H1 (cell line): Measurements from ENCODE around the gene GDF9. TPM values are rescaled to one million over a fixed set of nuclear protein-coding genes. Genes with fewer than 3 reads are reported as not detected.

ENCODE experiments used
- CTCF ChIA-PET: fragments of 300-600 bp; sonication (Branson Sonifier 250); formaldehyde crosslinking; loops from one replicate; lab custom pipeline; 2021; ENCODE audit not compliant: partially characterized antibody; lab: Charles Lee
- POLR2A ChIA-PET: fragments of 300-600 bp; sonication (Branson Sonifier 250); formaldehyde crosslinking; loops from one replicate; lab custom pipeline; 2021; ENCODE audit warnings: inconsistent platforms; ENCODE audit not compliant: partially characterized antibody; lab: Charles Lee
- DNase-seq, 2 experiments: peaks; one replicate each; pipeline versions ENCODE4 v3.0.0 to v3.0.0-alpha.2; 2010 to 2022; ENCODE audit warnings: low spot score in 2 of 2, low read depth in 1 of 2, mixed read lengths in 1 of 2
- FAIRE-seq: peaks from 2 replicates; lab custom pipeline; 2011; peaks lifted over from hg19 to GRCh38; lab: Jason Lieb, UNC
- H2AFZ ChIP-seq: 2 replicates; pipeline ENCODE4 v1.8.1; 2012; ENCODE audit warnings: low read length, inconsistent platforms
- H2AK5ac ChIP-seq: 2 replicates; pipeline ENCODE4 v1.6.1; 2013; ENCODE audit warnings: low read depth, low read length
- H2BK120ac ChIP-seq: replicated peaks from 2 replicates; pipeline ENCODE3; 2013; ENCODE audit warnings: low read depth, low read length, inconsistent platforms
- H2BK12ac ChIP-seq: 2 replicates; pipeline ENCODE4 v1.6.1; 2013; ENCODE audit warnings: low read depth, low read length
- H2BK15ac ChIP-seq: 2 replicates; pipeline ENCODE4 v1.6.1; 2013; ENCODE audit warnings: low read length
- H2BK20ac ChIP-seq: 2 replicates; pipeline ENCODE4 v1.6.1; 2013; ENCODE audit warnings: low read length
- H2BK5ac ChIP-seq: 2 replicates; pipeline ENCODE4 v1.6.1; 2013; ENCODE audit warnings: low read depth, low read length
- H3K14ac ChIP-seq: 2 replicates; pipeline ENCODE4 v1.6.1; 2013; ENCODE audit warnings: inconsistent platforms; ENCODE audit not compliant: insufficient read length
- H3K18ac ChIP-seq: 2 replicates; pipeline ENCODE4 v1.6.1; 2013; ENCODE audit warnings: low read length; ENCODE audit errors: extremely low read depth
- H3K23ac ChIP-seq: 2 replicates; pipeline ENCODE4 v1.6.1; 2013; ENCODE audit warnings: inconsistent platforms; ENCODE audit not compliant: insufficient read length
- H3K23me2 ChIP-seq: 2 replicates; pipeline ENCODE4 v1.6.1; 2013; ENCODE audit warnings: low read depth, low read length
- H3K27ac ChIP-seq: 2 replicates; pipeline ENCODE4 v1.6.1; 2011; ENCODE audit warnings: low read depth, low read length, inconsistent platforms
- H3K27me3 ChIP-seq, 4 experiments: replicated peaks in 1 of 4; 1 replicate in 1 of 4; 2 replicates in 3 of 4; pipeline versions ENCODE4 v1.6.1 to v1.8.1; 2011 to 2013; ENCODE audit warnings: low read length in 3 of 4, mild to moderate bottlenecking in 3 of 4, inconsistent platforms in 2 of 4, mixed read lengths in 2 of 4, moderate library complexity in 1 of 4; ENCODE audit not compliant: control insufficient read depth in 3 of 4, insufficient read depth in 3 of 4; ENCODE audit errors: extremely low read depth in 1 of 4
- H3K36me3 ChIP-seq, 4 experiments: 2 replicates each; pipeline versions ENCODE4 v1.6.1 to v1.8.1; 2011 to 2013; ENCODE audit warnings: mild to moderate bottlenecking in 4 of 4, low read length in 3 of 4, moderate library complexity in 2 of 4, control low read depth in 1 of 4, inconsistent platforms in 1 of 4; ENCODE audit not compliant: insufficient read depth in 4 of 4, control insufficient read depth in 2 of 4
- H3K4ac ChIP-seq: replicated peaks from 2 replicates; pipeline ENCODE3; 2013; ENCODE audit warnings: low read length, low read depth, mixed read lengths, inconsistent platforms; ENCODE audit not compliant: insufficient read length
- H3K4me1 ChIP-seq, 4 experiments: replicated peaks in 1 of 4; 1 replicate in 1 of 4; 2 replicates in 3 of 4; pipeline versions ENCODE4 v1.6.1 to v1.8.1; 2011 to 2013; ENCODE audit warnings: low read length in 3 of 4, inconsistent platforms in 2 of 4, mixed read lengths in 1 of 4; ENCODE audit not compliant: insufficient read depth in 4 of 4, control insufficient read depth in 3 of 4
- H3K4me2 ChIP-seq, 2 experiments: 2 replicates each; pipeline versions ENCODE4 v1.6.1 to v1.8.1; 2011 to 2013; ENCODE audit warnings: low read depth in 2 of 2, low read length in 2 of 2, control low read depth in 1 of 2, inconsistent platforms in 1 of 2, mild to moderate bottlenecking in 1 of 2; ENCODE audit not compliant: insufficient read depth in 1 of 2
- H3K4me3 ChIP-seq, 4 experiments: fragments of 200-600, 300-600 bp in 1 of 4; sonication (generic), shearing (Covaris generic), sonication (Bioruptor Twin) in 1 of 4; 2 replicates each; pipeline versions ENCODE4 v1.5.1 to v1.8.1; 2011 to 2016; ENCODE audit warnings: low read length in 4 of 4, low read depth in 3 of 4, control low read depth in 2 of 4, inconsistent platforms in 2 of 4, mild to moderate bottlenecking in 2 of 4, mixed read lengths in 1 of 4, moderate library complexity in 1 of 4; ENCODE audit not compliant: insufficient read depth in 2 of 4; ENCODE audit errors: extremely low read depth in 1 of 4
- H3K56ac ChIP-seq: replicated peaks from 2 replicates; pipeline ENCODE3; 2013; ENCODE audit warnings: low read depth, mild to moderate bottlenecking, mixed read lengths, low read length, inconsistent platforms; ENCODE audit not compliant: insufficient read length
- H3K79me1 ChIP-seq: 2 replicates; pipeline ENCODE4 v1.6.1; 2013; ENCODE audit warnings: low read depth, low read length, control low read depth
- H3K79me2 ChIP-seq, 2 experiments: 2 replicates each; pipeline versions ENCODE4 v1.6.1 to v1.8.1; 2012 to 2013; ENCODE audit warnings: low read length in 2 of 2, mild to moderate bottlenecking in 2 of 2, inconsistent platforms in 1 of 2; ENCODE audit not compliant: insufficient read depth in 2 of 2, control insufficient read depth in 1 of 2
- H3K9ac ChIP-seq, 4 experiments: replicated peaks in 1 of 4; 1 replicate in 1 of 4; 2 replicates in 3 of 4; pipeline versions ENCODE4 v1.6.1 to v1.8.1; 2011 to 2013; ENCODE audit warnings: low read depth in 3 of 4, low read length in 3 of 4, control low read depth in 2 of 4, mild to moderate bottlenecking in 2 of 4, moderate library complexity in 2 of 4, inconsistent platforms in 1 of 4; ENCODE audit errors: extremely low read depth in 1 of 4
- H3K9me3 ChIP-seq, 2 experiments: 2 replicates each; pipeline versions ENCODE4 v1.6.1 to v1.8.1; 2012 to 2013; ENCODE audit warnings: mild to moderate bottlenecking in 2 of 2, moderate library complexity in 2 of 2, control low read depth in 1 of 2, inconsistent platforms in 1 of 2, low read depth in 1 of 2, low read length in 1 of 2, mixed read lengths in 1 of 2; ENCODE audit not compliant: insufficient read depth in 2 of 2
- H4K20me1 ChIP-seq, 2 experiments: replicated peaks in 1 of 2; 2 replicates each; pipeline versions ENCODE3 to v1.8.1; 2011 to 2013; ENCODE audit warnings: inconsistent platforms in 2 of 2, low read length in 2 of 2, mild to moderate bottlenecking in 1 of 2; ENCODE audit not compliant: insufficient read depth in 2 of 2, control insufficient read depth in 1 of 2
- H4K5ac ChIP-seq: 2 replicates; pipeline ENCODE4 v1.6.1; 2013; ENCODE audit warnings: low read length, low read depth, mixed read lengths, inconsistent platforms; ENCODE audit not compliant: insufficient read length
- H4K8ac ChIP-seq: 2 replicates; pipeline ENCODE4 v1.8.0; 2013; ENCODE audit warnings: mild to moderate bottlenecking, moderate library complexity, low read length, inconsistent platforms; ENCODE audit not compliant: insufficient read depth; ENCODE audit errors: extremely low read depth
- H4K91ac ChIP-seq: replicated peaks from 2 replicates; pipeline ENCODE3; 2013; ENCODE audit warnings: low read length, mixed read lengths, inconsistent platforms; ENCODE audit not compliant: insufficient read length
- CHD1 ChIP-seq: IDR thresholded peaks from 2 replicates; pipeline ENCODE4 v1.6.1; 2012; ENCODE audit warnings: low read depth, low read length, improper control_type of control experiment
- CTBP2 ChIP-seq: IDR thresholded peaks from 2 replicates; pipeline ENCODE4 v1.7.0; 2011; ENCODE audit warnings: borderline replicate concordance, mild to moderate bottlenecking, moderate library complexity, mixed read lengths, low read length; ENCODE audit not compliant: insufficient read depth, insufficient read length
- EP300 ChIP-seq, 2 experiments: IDR thresholded peaks; 1 replicate in 1 of 2; 2 replicates in 1 of 2; pipeline ENCODE4 v1.6.1; 2011 to 2012; ENCODE audit warnings: low read depth in 2 of 2, low read length in 2 of 2, mild to moderate bottlenecking in 2 of 2, borderline replicate concordance in 1 of 2, inconsistent platforms in 1 of 2, moderate library complexity in 1 of 2
- KDM1A ChIP-seq: fragments of 200-600, 300-600 bp; sonication (generic); IDR thresholded peaks from 2 replicates; pipeline ENCODE4 v1.7.1; 2016; ENCODE audit warnings: mild to moderate bottlenecking, low read length, borderline replicate concordance
- MAX ChIP-seq: IDR thresholded peaks from 2 replicates; pipeline ENCODE4 v1.6.1; 2012; ENCODE audit warnings: inconsistent platforms
- POLR2AphosphoS5 ChIP-seq: IDR thresholded peaks from 2 replicates; pipeline ENCODE4 v1.6.1; 2011; ENCODE audit warnings: low read depth, low read length
- SAP30 ChIP-seq: fragments of 300-600 bp; sonication (generic); IDR thresholded peaks from 2 replicates; pipeline ENCODE4 v1.7.1; 2012; ENCODE audit warnings: low read length, moderate library complexity, mild to moderate bottlenecking, inconsistent platforms; ENCODE audit not compliant: insufficient read depth, insufficient replicate concordance
- SIX5 ChIP-seq: IDR thresholded peaks from 2 replicates; pipeline ENCODE4 v1.6.1; 2011; ENCODE audit warnings: mild to moderate bottlenecking, low read depth, low read length
- TBP ChIP-seq: IDR thresholded peaks from 2 replicates; pipeline ENCODE4 v1.6.1; 2011; ENCODE audit warnings: low read depth, low read length, improper control_type of control experiment
- WGBS, 2 experiments: shearing (Covaris generic) in 1 of 2; methylation state at CpG; one replicate each; pipeline versions ENCODE4 v1.1.6 to v1.1.7; 2013 to 2015; ENCODE audit warnings: low lambda C conversion rate in 2 of 2, mixed read lengths in 2 of 2, inconsistent platforms in 1 of 2, low coverage in 1 of 2, missing lambda C conversion rate in 1 of 2; ENCODE audit not compliant: insufficient replicate concordance in 2 of 2, insufficient coverage in 1 of 2, insufficient read length in 1 of 2; ENCODE audit errors: extremely low coverage in 1 of 2, missing lambda C conversion rate in 1 of 2; 5-methylcytosine and 5-hydroxymethylcytosine counted together
- polyA plus RNA-seq, 7 experiments: library from polyadenylated mRNA; depleted of rRNA in 3 of 7; stranded (reverse) in 5 of 7; unstranded in 2 of 7; fragments of >200 nt in 5 of 7; fragments of 200-250 nt in 2 of 7; gene quantifications; 1 replicate in 5 of 7; 2 replicates in 1 of 7; 4 replicates in 1 of 7; pipeline versions ENCODE4 v1.2.1 to v1.2.3, GENCODE V29; 2011 to 2013; ENCODE audit warnings: missing spikeins in 2 of 7, mixed read lengths in 2 of 7
- total RNA-seq: library from RNA; stranded (reverse); fragmentation: NEBNext Ultra II Directional; extraction: Animal tissue kit (Norgen Biotek cat#: 25700); gene quantifications from 2 replicates; pipeline ENCODE4 v1.2.1, GENCODE V29; 2021
- TF ChIP-seq, protein P1 (sequence below), 3 experiments: IDR thresholded peaks; 1 replicate in 2 of 3; 2 replicates in 1 of 3; pipeline versions ENCODE4 v1.5.1 to v1.6.1; 2011; ENCODE audit warnings: low read length in 3 of 3, mild to moderate bottlenecking in 3 of 3, inconsistent platforms in 2 of 3, low read depth in 1 of 3, moderate library complexity in 1 of 3; ENCODE audit not compliant: insufficient read depth in 1 of 3; ENCODE audit errors: control extremely low read depth in 1 of 3

GDF9 gene
- total and polyA plus RNA-seq, 2 of the 8 experiments (the other 6 are each of a cell fraction or from before 2014, with no cell fraction given) = 0.14 TPM; not detected in 1

DNA sequence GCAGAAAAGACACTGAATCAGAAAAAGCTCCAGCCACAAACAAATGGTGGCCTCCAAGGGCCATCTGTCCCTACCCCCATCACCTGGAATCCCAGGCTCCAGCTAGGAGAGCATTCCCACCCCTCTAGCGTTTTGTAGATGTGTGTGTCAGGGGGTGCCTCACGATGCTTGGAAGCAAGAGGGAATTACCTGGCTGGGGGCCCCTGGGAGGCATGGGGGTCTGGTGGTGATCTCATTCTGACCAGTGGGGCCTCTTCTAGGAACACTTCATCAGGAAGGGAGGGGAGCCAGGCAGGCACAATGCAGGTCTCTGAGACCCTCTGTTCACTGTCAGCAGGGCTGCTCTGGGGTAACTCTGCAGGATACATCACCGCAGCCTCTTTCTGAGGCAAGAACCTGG, 41.8 kb downstream of the GDF9 start:
- Histone ChIP-seq H3K9me3 (no peaks in the 10 kb centered on the region), H3K56ac (no peak overlapping the region), H2BK12ac (peak overlapping the region; percentile 84; the same call in 1 of the 2 replicates), H3K4me2 (peak overlapping the region in 1 of 2 experiments; percentile 74; a peak in 1 of 4 replicates), H3K23ac (no peak overlapping the region), H4K8ac (peak overlapping the region; percentile 42; the same call in 1 of the 2 replicates), H2AK5ac (no peak overlapping the region; the same call in 1 of the 2 replicates), H2AFZ (no peak overlapping the region), H3K9ac (no peak overlapping the region), H2BK5ac (no peak overlapping the region), H3K79me1 (no peaks in the 10 kb centered on the region), H3K36me3 (no peaks in the 10 kb centered on the region), H2BK15ac (no peak overlapping the region), H4K20me1 (no peaks in the 10 kb centered on the region), H2BK120ac (no peak overlapping the region), H3K27me3 (peaks cover 21 to 66% (median 55%) of the 10 kb centered on the region in 4 experiments), H3K4me3 (no peak overlapping the region), H3K27ac (no peak overlapping the region), H4K91ac (no peak overlapping the region), H3K4me1 (peaks cover 0 to 19% (median 17%) of the 10 kb centered on the region in 4 experiments; a peak in 6 of 7 replicates), H4K5ac (no peak overlapping the region), H3K23me2 (peaks cover 10% of the 10 kb centered on the region; the same call in 1 of the 2 replicates), H3K14ac (no peak overlapping the region), H3K18ac (no peak overlapping the region), H3K4ac (no peak overlapping the region), H2BK20ac (no peak overlapping the region), H3K79me2 (no peaks in the 10 kb centered on the region)
- 92% methylated on average over 3 of the region's 3 CpGs; no CpG with 5 or more reads in 1 of the 2 experiments for WGBS, 2 experiments
- FAIRE-seq = no peak
- no peak for DNase-seq
- ChIA-PET POLR2A (interaction anchor here (1.0 to 5.7 kb wide), 9 partner anchors 10 to 139 kb away, joined by 3 to 32 read pairs (median 5); partner anchors contain the start of genes AFF4, GDF9, KIF3A and SOWAHA), CTCF (interaction anchor here (1.0 to 25.6 kb wide), 10 partner anchors 10 to 644 kb away, joined by 3 to 465 read pairs (median 6); partner anchors contain the start of genes CCNI2, GDF9, LEAP2 and SOWAHA)
- TF ChIP-seq KDM1A (no peak), POLR2AphosphoS5 (no peak), SAP30 (no peak), TBP (no peak), CHD1 (no peak), EP300 (IDR thresholded peaks at IDR 0.05; ENCODE audit: borderline replicate concordance in 1 of 2, low read depth in 2 of 2, low read length in 2 of 2) (no peak), CTBP2 (no peak), MAX (no peak), SIX5 (no peak)
- TF ChIP-seq, protein P1, sequence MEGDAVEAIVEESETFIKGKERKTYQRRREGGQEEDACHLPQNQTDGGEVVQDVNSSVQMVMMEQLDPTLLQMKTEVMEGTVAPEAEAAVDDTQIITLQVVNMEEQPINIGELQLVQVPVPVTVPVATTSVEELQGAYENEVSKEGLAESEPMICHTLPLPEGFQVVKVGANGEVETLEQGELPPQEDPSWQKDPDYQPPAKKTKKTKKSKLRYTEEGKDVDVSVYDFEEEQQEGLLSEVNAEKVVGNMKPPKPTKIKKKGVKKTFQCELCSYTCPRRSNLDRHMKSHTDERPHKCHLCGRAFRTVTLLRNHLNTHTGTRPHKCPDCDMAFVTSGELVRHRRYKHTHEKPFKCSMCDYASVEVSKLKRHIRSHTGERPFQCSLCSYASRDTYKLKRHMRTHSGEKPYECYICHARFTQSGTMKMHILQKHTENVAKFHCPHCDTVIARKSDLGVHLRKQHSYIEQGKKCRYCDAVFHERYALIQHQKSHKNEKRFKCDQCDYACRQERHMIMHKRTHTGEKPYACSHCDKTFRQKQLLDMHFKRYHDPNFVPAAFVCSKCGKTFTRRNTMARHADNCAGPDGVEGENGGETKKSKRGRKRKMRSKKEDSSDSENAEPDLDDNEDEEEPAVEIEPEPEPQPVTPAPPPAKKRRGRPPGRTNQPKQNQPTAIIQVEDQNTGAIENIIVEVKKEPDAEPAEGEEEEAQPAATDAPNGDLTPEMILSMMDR (IDR thresholded peaks at IDR 0.05; ENCODE audit: control extremely low read depth in 1 of 3, insufficient read depth in 1 of 3, low read depth in 1 of 3, low read length in 3 of 3) = no peak
